HG03066 (cell line): ENCODE measurements around the gene ALOX5AP.
"Not testable (repeated sequence)": the region's sequence is repeated elsewhere in the genome, so short reads cannot be mapped to it uniquely, and the experiment has no call there.

Experiments
- ATAC-seq: cut with Tn5 transposase; IDR thresholded peaks from one replicate; pipeline ENCODE4 v1.9.1; 2021; ENCODE audit warnings: low read depth; ENCODE audit not compliant: unreplicated experiment

The ALOX5AP gene

GRCh38 chr13:30735872-30736175 lies 481 bp downstream of the ALOX5AP start:
- no peak for ATAC-seq

- ATAC-seq, result no peak
These were observed 1.3 kb downstream of the ALOX5AP start for GRCh38 chr13:30736461-30737320.

- no peak for ATAC-seq
These were observed 2.4 kb downstream of the ALOX5AP start for GRCh38 chr13:30737511-30738337.

GRCh38 chr13:30738526-30739236 lies 3.3 kb downstream of the ALOX5AP start:
- ATAC-seq, result no peak

GRCh38 chr13:30739237-30739528 lies 3.8 kb downstream of the ALOX5AP start:
- no peak for ATAC-seq

GRCh38 chr13:30739761-30740642 lies 4.7 kb downstream of the ALOX5AP start:
- ATAC-seq, result no peak

GRCh38 chr13:30742901-30743300 lies 7.6 kb downstream of the ALOX5AP start:
- no peak for ATAC-seq

- ATAC-seq, result no peak
These were observed 8.1 kb downstream of the ALOX5AP start for GRCh38 chr13:30743319-30744055.

GRCh38 chr13:30744056-30744680 lies 8.8 kb downstream of the ALOX5AP start:
- ATAC-seq, result peak; percentile 95

- ATAC-seq, result no peak
These were observed 9.3 kb downstream of the ALOX5AP start for GRCh38 chr13:30744681-30745077.

- no peak for ATAC-seq
These were observed 10.8 kb downstream of the ALOX5AP start for GRCh38 chr13:30745906-30746686.

GRCh38 chr13:30746791-30747190 lies 11.4 kb downstream of the ALOX5AP start:
- no peak for ATAC-seq

- not testable (repeated sequence) for ATAC-seq
These were observed 12.5 kb downstream of the ALOX5AP start for GRCh38 chr13:30747845-30748244.

GRCh38 chr13:30748717-30749116 lies 13.4 kb downstream of the ALOX5AP start:
- no peak for ATAC-seq

- ATAC-seq, result no peak
These were observed 14.7 kb downstream of the ALOX5AP start for GRCh38 chr13:30750036-30750435.

- ATAC-seq, result no peak
These were observed 16.0 kb downstream of the ALOX5AP start for GRCh38 chr13:30751183-30751933.

- no peak for ATAC-seq
These were observed 17.0 kb downstream of the ALOX5AP start for GRCh38 chr13:30752201-30752797.
